HG02943 (cell line): ENCODE data around the gene ALAD.

ENCODE experiments used
- ATAC-seq: cut with Tn5 transposase; IDR thresholded peaks from one replicate; pipeline ENCODE4 v1.9.1; 2021; ENCODE audit warnings: mild to moderate bottlenecking, low read depth, moderate library complexity; ENCODE audit not compliant: unreplicated experiment

The ALAD gene

DNA sequence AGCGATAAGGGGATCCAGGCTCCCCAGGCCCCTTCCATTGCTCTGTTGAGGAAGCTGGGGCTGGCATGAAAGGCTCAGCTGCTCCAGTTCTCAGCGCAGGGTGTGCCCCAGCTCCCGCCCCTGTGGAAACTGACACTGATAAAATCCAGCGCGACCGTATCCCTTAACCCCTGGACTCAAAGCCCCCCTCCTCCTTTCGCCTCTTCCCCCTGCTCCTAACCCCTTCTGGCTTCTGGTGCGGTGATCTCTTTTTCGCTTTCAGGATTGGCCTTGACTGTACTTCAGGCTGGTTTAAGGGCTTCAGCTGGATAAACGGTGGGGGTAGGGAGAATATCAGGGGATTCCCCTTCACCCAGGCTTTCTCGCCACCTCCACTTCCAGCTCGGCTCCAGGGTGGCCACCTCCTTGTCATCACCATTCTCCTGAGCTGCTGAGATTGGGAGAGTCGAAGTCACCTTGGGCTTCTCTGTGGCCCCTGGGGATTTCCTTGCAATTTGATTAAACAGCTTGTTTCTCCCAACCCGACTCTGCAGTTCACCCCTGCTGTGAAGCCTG, 50.9 kb downstream of the ALAD start:
- no peak for ATAC-seq

DNA sequence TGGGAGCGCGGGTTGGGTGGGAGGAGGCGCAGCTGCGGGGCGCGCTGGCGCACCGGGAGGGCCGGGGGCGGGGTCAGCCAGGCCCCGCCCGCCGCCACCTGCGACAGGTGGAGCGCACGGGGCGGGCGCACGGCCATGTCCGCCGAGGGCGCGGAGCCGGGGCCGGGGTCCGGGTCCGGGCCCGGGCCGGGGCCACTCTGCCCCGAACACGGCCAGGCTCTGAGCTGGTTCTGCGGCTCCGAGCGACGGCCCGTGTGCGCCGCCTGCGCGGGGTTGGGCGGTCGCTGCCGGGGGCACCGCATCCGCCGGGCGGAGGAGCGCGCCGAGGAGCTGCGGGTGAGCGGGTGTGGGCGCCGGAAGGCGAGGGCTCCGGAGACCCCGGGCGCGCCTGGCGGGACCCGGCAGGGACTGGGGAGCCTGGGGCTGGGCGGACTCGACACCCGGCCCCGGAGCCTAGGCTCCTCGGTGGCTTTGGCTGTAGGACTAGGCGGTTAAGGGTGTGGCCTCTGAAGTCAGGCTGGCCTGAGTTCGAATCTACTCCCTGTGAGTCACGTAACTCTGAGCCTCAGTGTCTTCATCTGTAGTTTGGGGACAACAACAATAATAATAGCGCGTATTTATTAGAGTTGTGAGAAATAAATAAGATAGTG, 51.5 kb downstream of the ALAD start, which contains the start of gene BSPRY:
TSS of gene BSPRY (plus strand) at position 97 of the 650 bp plus-strand sequence. CDS start at position 136, 39 bp downstream.
- ATAC-seq: no peak

- ATAC-seq: no peak
These were observed 52.0 kb downstream of the ALAD start for GRCh38 chr9:113349066-113349444.

GRCh38 chr9:113348437-113348836, 52.6 kb downstream of the ALAD start:
- ATAC-seq: no peak

- ATAC-seq: no peak
These were observed 55.4 kb downstream of the ALAD start for GRCh38 chr9:113345671-113346070.

- ATAC-seq: no peak
These were observed 55.9 kb downstream of the ALAD start for GRCh38 chr9:113345190-113345589.

GRCh38 chr9:113343732-113344231, 57.3 kb downstream of the ALAD start:
- no peak for ATAC-seq

DNA sequence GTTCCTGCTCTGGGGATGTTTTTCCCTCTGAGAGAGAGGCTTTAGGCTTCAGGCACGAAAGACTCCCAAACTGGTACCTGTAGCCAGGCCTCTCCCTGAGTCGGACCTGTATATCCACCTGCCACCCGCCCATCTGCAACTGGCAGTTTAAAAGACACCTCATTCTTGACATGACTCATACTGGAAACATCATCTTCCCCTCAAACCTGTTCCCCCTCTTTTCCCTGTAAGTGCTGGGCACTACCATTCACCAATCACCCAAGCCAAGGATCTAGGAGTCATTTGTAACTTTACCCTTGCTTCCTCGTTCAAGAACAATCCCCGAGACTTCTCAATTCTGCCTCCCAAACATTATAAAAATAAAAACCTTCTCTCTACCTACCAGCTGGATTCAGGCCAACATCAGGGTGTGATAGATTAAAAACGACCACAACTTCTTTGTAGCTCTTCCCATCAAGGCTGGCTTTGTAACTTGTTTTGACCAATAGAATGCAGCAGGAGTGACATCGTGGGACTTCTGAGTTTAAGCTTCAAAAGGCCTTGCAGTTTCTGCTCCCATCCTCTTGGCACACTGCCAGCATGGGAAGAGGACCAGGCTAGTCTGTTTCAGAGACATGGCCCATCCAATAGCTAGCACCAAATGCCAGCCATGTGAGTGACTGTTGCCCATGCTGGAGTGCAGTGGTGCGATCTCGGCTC, 59.2 kb downstream of the ALAD start:
- no peak for ATAC-seq

DNA sequence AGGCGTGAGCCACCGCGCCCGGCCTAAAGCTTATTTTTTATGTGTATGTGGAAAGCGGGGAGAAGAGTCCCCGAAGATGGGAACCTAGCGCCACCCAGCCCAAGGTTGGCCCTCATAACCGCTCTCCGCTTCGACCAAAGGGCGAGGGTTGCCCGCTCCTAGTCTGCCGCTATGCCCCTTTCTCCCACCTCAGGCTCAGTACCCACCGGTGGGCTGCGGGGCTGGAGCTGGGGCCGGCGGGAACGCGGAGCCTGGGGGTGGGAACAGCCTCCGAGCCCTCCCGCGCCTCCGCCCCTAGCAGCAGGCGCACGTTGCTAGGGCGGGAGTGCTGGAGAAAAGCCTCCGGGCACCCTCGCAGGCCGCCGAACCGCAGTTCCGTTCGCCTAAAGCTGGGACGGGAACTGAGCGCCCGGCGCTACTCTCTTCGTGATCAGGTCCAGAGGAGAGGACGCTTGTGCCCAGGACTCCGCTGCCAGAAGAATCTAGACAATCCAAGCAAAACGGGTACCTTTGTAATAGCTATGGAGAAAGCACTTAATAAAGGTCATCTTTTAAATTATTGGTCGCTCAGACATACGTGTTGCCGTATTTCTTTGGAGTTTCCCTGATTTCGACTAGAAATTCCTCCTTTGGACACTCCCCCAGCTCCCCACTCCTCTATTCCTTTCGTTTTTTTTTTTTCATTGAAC, 60.9 kb downstream of the ALAD start, which contains the start of gene WDR31:
TSS of gene WDR31 (minus strand) at position 265 of the 689 bp plus-strand sequence. CDS start 8,253 bp downstream, outside the sequence.
- ATAC-seq: peak; percentile 97

GRCh38 chr9:113337714-113338113, 63.4 kb downstream of the ALAD start:
- ATAC-seq: no peak
